GM12865 (cell line): ENCODE results near the gene TBX18.

Source experiments
- DNase-seq: peaks from one replicate; pipeline ENCODE4 v3.0.0; 2010; ENCODE audit warnings: low read depth
- H3K4me3 ChIP-seq: 2 replicates; pipeline ENCODE4 v1.5.1; 2011; ENCODE audit warnings: mild to moderate bottlenecking, low read depth, low read length, control low read depth
- TF ChIP-seq, protein P1 (sequence below): IDR thresholded peaks from 2 replicates; pipeline ENCODE4 v1.5.1; 2011; ENCODE audit warnings: low read length, control low read depth, low read depth, inconsistent platforms; ENCODE audit not compliant: insufficient read depth; ENCODE audit errors: missing control alignments

Gene TBX18

DNA sequence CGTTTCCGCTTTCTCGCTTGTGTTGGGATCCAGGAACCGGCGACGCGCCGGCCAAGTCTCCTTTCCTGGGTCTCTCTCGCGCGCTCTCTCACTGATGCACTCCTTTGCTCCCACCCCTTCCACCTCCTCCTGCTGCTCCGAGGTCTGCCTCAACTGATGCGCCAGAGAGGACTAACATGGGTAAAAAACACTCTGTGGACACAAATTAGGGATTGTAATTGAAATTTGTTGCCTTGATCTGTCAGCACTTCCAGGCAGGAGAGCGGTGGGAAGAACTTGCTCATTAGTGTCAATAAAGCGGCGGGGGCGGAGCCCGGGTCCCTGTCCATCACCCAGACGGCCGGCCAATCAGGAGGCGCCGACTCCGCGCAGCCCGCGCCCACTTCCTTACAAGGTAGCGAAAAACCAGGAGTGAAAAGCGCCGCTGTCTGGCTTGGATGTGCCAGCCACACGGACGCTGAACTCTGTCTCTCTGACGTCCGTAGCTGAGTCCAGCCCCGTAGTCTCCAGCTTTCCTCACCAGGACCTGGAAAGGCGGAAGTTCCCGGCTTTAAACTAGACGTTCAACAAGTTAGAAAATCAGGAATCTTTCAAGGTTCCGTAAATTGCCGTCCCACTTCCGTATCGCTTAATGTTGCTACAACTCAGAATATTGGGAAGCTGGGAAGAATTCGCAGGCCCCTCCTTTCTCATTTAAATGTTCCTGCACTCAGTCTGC is at the start of gene TBX18:
TBX18 (minus strand) TSS at position 267 of the 718 bp plus-strand sequence. CDS start 417 bp downstream, outside the sequence.
- TF ChIP-seq, protein P1, sequence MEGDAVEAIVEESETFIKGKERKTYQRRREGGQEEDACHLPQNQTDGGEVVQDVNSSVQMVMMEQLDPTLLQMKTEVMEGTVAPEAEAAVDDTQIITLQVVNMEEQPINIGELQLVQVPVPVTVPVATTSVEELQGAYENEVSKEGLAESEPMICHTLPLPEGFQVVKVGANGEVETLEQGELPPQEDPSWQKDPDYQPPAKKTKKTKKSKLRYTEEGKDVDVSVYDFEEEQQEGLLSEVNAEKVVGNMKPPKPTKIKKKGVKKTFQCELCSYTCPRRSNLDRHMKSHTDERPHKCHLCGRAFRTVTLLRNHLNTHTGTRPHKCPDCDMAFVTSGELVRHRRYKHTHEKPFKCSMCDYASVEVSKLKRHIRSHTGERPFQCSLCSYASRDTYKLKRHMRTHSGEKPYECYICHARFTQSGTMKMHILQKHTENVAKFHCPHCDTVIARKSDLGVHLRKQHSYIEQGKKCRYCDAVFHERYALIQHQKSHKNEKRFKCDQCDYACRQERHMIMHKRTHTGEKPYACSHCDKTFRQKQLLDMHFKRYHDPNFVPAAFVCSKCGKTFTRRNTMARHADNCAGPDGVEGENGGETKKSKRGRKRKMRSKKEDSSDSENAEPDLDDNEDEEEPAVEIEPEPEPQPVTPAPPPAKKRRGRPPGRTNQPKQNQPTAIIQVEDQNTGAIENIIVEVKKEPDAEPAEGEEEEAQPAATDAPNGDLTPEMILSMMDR = no peak
- H3K4me3 ChIP-seq = no peak within 1 kb of the TSS
- DNase-seq = no peak

DNA sequence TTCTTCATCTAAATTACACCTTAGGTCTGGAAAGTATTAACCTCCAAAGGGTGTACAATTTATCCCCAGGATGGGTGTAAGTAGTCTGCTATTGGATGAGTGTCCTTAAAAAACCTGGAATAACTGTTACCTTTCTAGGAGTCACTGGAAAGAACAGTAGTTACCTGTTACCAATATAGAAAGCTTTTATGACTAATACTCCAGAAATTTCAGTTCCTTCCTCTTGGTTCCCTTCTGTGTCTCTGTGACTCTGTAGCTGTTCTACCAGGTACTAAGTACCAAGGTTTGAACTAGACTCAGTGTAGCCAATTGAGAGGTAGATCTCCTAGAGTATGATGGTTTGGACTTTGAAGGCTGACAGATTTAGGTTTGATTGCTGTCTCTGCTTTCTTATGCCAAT is 47.0 kb upstream of the TBX18 start:
- no peak for DNase-seq
- TF ChIP-seq, protein P1 = no peak
- no peak overlapping the region for H3K4me3 ChIP-seq

DNA sequence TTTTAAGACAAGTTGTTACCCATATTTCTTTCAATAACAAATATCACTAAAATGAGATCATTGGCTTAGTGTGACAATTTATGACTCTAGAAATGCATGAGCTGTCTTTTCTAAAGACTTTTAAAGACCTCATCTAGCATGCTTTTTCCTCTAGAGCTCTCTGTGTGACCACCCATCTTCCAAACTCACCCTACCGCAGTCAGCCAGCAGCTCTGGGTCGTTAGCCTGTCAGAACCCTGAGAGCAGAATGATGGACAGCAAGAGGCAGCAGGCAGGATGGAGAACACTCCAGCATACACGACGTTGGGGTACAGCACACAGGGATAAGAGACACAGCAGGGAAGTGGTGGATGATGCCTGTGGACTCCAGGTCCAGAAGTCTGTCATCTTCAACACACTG is 45.1 kb upstream of the TBX18 start:
- TF ChIP-seq, protein P1 = no peak
- no peak for DNase-seq
- H3K4me3 ChIP-seq = no peak overlapping the region

DNA sequence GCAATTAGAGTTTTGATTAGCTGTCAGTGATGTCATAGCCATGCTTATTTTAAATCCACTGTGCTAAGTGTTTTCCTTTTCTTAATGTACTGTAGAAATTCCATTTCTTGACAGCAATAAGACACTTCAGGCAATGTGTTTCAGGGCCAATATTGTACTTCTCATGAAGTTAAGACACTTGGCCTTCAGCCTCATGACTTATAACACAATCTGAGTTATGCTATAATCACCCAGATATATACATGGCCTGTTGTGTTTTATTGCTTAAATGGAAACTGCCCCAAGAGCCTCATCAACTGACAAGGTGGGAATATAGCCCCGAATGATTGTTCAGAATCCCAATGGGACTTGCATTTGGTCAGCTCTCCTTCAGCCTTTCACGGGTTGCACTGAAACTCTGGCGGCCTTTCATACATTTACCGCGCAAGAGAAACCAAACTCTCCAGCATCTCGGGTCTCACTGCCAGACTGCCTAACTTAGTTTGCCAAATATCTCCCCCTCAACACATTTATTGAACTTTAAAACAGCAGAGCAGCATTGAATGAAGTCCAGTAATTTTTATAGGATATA is 44.2 kb upstream of the TBX18 start:
- no peak for DNase-seq
- TF ChIP-seq, protein P1 = no peak

DNA sequence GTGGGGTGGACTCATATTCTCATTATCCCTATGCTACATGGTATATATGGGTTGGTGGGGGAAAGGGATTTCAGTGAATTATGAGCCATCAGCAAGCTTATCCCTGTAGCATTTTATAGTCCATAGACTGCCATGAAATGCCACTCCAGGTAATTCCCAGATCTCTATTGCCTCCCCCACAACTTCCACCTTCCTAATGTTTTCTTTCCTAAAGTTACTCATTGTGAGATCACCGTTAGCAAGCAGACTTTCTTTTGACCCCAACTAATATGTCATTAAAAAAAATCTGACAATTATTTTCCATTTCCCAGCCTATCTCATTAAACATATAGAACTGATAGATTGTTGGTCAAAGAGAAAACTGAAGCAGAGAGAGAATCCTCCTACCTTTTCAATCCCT is 40.7 kb upstream of the TBX18 start:
- TF ChIP-seq, protein P1 = no peak
- no peak for DNase-seq
- no peak overlapping the region for H3K4me3 ChIP-seq

More for the DNA sequence above, 44.2 kb upstream of the TBX18 start:
- no peak overlapping the region for H3K4me3 ChIP-seq

DNA sequence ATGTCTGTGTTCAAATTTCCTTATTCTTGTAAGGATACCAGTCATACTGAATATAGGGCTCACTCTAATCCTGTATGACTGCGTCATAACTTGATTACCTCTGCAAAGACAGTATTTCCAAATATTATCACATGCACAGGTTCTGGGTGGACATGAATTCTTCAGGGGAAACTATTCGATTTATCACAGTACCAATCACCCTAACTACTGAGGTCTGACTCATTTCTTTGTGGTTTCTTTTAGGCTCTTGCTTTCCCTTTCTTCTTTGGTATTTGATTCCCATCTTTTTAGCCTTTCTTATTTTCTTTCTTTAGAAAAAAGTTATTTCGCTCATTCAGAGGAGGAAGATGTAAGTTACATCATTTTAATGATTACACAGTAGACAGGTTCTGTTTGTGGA is 40.3 kb upstream of the TBX18 start:
- no peak overlapping the region for H3K4me3 ChIP-seq
- DNase-seq = no peak
- TF ChIP-seq, protein P1 = no peak
